Caco-2 (cell line): ENCODE data around the gene SLC2A13. TPM values are rescaled to one million over a fixed set of nuclear protein-coding genes. Genes with fewer than 3 reads are reported as not detected.

Source experiments
- BruUV-seq: library from RNA; stranded (reverse); fragments of 400-500 nt; replicated peaks from 2 replicates; lab custom pipeline; 2021; lab: Mats Ljungman, UMichigan
- CTCF ChIA-PET: fragments of 300-600 bp; sonication (Branson Sonifier 250); formaldehyde crosslinking; loops from one replicate; lab custom pipeline; 2022; ENCODE audit warnings: antibody characterized with exemption; lab: Charles Lee
- POLR2A ChIA-PET: fragments of 300-600 bp; sonication (Branson Sonifier 250); formaldehyde crosslinking; loops from one replicate; lab custom pipeline; 2022; ENCODE audit warnings: antibody characterized with exemption; lab: Charles Lee
- DNase-seq, 2 experiments: peaks; one replicate each; pipeline versions ENCODE4 v3.0.0 to v3.0.0-alpha.2; 2020 to 2022
- H3K27me3 ChIP-seq: replicated peaks from 2 replicates; pipeline ENCODE4 v1.6.0; 2011; ENCODE audit warnings: low read length; ENCODE audit not compliant: control insufficient read depth, insufficient read depth
- H3K36me3 ChIP-seq: 2 replicates; pipeline ENCODE4 v1.5.1; 2011; ENCODE audit warnings: low read length; ENCODE audit not compliant: control insufficient read depth, insufficient read depth
- H3K4me1 ChIP-seq: fragments of 250-450 bp; sonication (Bioruptor Pico); 2 replicates; pipeline ENCODE4 v1.5.1; 2020; ENCODE audit warnings: mild to moderate bottlenecking
- H3K4me3 ChIP-seq: 2 replicates; pipeline ENCODE4 v1.5.1; 2011; ENCODE audit warnings: low read depth, mild to moderate bottlenecking, control low read depth, low read length
- H3K9me3 ChIP-seq: fragments of 250-450 bp; sonication (Bioruptor Pico); 2 replicates; pipeline ENCODE4 v1.5.1; 2020; ENCODE audit warnings: mild to moderate bottlenecking, moderate library complexity
- H3K27ac Mint-ChIP-seq: one replicate; pipeline ENCODE4 v1.8.0; 2022; ENCODE audit warnings: mixed read lengths; ENCODE audit not compliant: unreplicated experiment
- H3K27me3 Mint-ChIP-seq: one replicate; pipeline ENCODE4 v1.8.0; 2022; ENCODE audit warnings: mixed read lengths; ENCODE audit not compliant: insufficient read depth, unreplicated experiment
- H3K36me3 Mint-ChIP-seq: one replicate; pipeline ENCODE4 v1.8.0; 2022; ENCODE audit warnings: mild to moderate bottlenecking, mixed read lengths; ENCODE audit not compliant: insufficient read depth, unreplicated experiment
- H3K4me1 Mint-ChIP-seq: one replicate; pipeline ENCODE4 v1.8.0; 2022; ENCODE audit warnings: low read depth, mixed read lengths; ENCODE audit not compliant: unreplicated experiment
- H3K4me3 Mint-ChIP-seq: one replicate; pipeline ENCODE4 v1.8.0; 2022; ENCODE audit warnings: mild to moderate bottlenecking, moderate library complexity, mixed read lengths; ENCODE audit not compliant: unreplicated experiment
- H3K9me3 Mint-ChIP-seq: one replicate; pipeline ENCODE4 v1.8.0; 2022; ENCODE audit warnings: mixed read lengths; ENCODE audit not compliant: unreplicated experiment
- intact Hi-C: fragments of 100-400 bp; cut with micrococcal nuclease; formaldehyde crosslinking; loops from one replicate; pipeline ENCODE4 v1.10.0; 2022; ENCODE audit not compliant: unreplicated experiment
- total RNA-seq: library from RNA; stranded (reverse); gene quantifications from 2 replicates; pipeline ENCODE4 v1.2.3, GENCODE V29; 2022
- TF ChIP-seq, protein P1 (sequence below), 2 experiments: fragments of 200-600 bp in 1 of 2; IDR thresholded peaks; 1 replicate in 1 of 2; 2 replicates in 1 of 2; pipeline versions ENCODE4 v1.5.1 to v1.8.0; 2011 to 2022; ENCODE audit warnings: antibody characterized with exemption in 1 of 2, control low read depth in 1 of 2, inconsistent platforms in 1 of 2, low read depth in 1 of 2, low read length in 1 of 2, mild to moderate bottlenecking in 1 of 2, moderate library complexity in 1 of 2; ENCODE audit not compliant: insufficient read depth in 1 of 2, severe bottlenecking in 1 of 2, unreplicated experiment in 1 of 2

Gene SLC2A13
- total RNA-seq, 1 experiment from 2014 or later: 3.0 TPM

- Histone ChIP-seq H3K9me3 (no peaks in the 10 kb centered on the region), H3K4me1 (no peaks in the 10 kb centered on the region), H3K27me3 (no peaks in the 10 kb centered on the region), H3K36me3 (no peaks in the 10 kb centered on the region), H3K4me3 (no peak overlapping the region)
- Mint-ChIP-seq H3K27ac (no peak overlapping the region), H3K27me3 (no peaks in the 10 kb centered on the region), H3K4me1 (no peaks in the 10 kb centered on the region), H3K36me3 (no peaks in the 10 kb centered on the region), H3K9me3 (no peaks in the 10 kb centered on the region), H3K4me3 (no peak overlapping the region)
- ChIA-PET CTCF (no interaction called here), POLR2A (no interaction called here)
- BruUV-seq: no TSS peak
- TF ChIP-seq, protein P1, sequence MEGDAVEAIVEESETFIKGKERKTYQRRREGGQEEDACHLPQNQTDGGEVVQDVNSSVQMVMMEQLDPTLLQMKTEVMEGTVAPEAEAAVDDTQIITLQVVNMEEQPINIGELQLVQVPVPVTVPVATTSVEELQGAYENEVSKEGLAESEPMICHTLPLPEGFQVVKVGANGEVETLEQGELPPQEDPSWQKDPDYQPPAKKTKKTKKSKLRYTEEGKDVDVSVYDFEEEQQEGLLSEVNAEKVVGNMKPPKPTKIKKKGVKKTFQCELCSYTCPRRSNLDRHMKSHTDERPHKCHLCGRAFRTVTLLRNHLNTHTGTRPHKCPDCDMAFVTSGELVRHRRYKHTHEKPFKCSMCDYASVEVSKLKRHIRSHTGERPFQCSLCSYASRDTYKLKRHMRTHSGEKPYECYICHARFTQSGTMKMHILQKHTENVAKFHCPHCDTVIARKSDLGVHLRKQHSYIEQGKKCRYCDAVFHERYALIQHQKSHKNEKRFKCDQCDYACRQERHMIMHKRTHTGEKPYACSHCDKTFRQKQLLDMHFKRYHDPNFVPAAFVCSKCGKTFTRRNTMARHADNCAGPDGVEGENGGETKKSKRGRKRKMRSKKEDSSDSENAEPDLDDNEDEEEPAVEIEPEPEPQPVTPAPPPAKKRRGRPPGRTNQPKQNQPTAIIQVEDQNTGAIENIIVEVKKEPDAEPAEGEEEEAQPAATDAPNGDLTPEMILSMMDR (IDR thresholded peaks at IDR 0.05; ENCODE audit: insufficient read depth in 1 of 2, low read depth in 1 of 2, low read length in 1 of 2, severe bottlenecking in 1 of 2, unreplicated experiment in 1 of 2): no peak
- intact Hi-C loops: no loop called here
- DNase-seq: no peak
Measured at GRCh38 chr12:40038619-40039018, 67.3 kb downstream of the SLC2A13 start.

DNA sequence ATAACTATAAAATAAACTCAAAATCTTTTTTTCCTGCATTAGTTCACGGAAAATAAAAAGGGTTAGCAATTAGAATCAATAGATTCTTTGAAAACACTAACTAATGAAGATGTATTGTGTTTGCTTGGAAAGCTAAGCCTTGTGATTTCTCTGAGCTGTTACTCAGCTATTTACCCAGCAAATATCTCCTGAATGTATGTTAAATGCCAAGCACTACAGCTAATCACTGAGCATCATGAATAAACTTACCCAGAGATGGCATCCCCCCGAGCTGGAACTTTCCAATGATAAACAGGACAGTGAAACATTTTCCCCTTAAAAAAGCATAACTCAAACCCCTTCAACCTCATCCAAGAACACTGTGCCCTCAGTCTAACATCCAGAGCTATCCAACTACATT, 71.2 kb downstream of the SLC2A13 start:
- H3K36me3 Mint-ChIP-seq: no peaks in the 10 kb centered on the region
- Histone ChIP-seq H3K36me3 (no peaks in the 10 kb centered on the region), H3K9me3 (no peaks in the 10 kb centered on the region), H3K4me3 (no peak overlapping the region), H3K4me1 (no peaks in the 10 kb centered on the region), H3K27me3 (no peaks in the 10 kb centered on the region)
- H3K9me3 Mint-ChIP-seq: no peaks in the 10 kb centered on the region
- no peaks in the 10 kb centered on the region for H3K27me3 Mint-ChIP-seq
- no peak overlapping the region for H3K27ac Mint-ChIP-seq
- intact Hi-C loops: no loop called here
- no TSS peak for BruUV-seq
- H3K4me3 Mint-ChIP-seq: no peak overlapping the region
- H3K4me1 Mint-ChIP-seq: peaks cover 7% of the 10 kb centered on the region
- no peak for DNase-seq
- ChIA-PET POLR2A (no interaction called here), CTCF (no interaction called here)
- TF ChIP-seq, protein P1 (IDR thresholded peaks at IDR 0.05; ENCODE audit: insufficient read depth in 1 of 2, low read depth in 1 of 2, low read length in 1 of 2, severe bottlenecking in 1 of 2, unreplicated experiment in 1 of 2): no peak

DNA sequence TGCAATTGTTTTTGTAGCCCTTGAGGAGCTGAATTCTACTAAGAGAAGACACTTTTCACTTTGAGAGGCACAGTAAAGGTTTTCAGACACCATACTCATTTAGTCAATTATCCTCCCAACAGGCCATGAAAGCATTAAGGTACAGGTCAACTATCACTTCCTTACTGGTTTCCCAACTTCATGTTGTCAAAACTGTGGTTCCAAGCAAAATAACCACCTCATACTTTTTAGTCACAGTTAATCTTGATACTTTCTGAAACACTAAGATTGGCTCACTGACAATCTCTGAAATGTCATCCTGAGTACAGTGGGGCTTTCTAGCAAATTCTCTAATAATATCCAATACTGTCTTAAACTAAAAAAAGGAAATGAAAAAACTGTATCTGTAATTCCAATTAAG, 71.7 kb downstream of the SLC2A13 start:
- H3K4me1 ChIP-seq: no peaks in the 10 kb centered on the region
- H3K27me3 ChIP-seq: no peaks in the 10 kb centered on the region
- no peaks in the 10 kb centered on the region for H3K36me3 ChIP-seq
- CTCF ChIA-PET: no interaction called here
- BruUV-seq: no TSS peak
- Mint-ChIP-seq H3K36me3 (no peaks in the 10 kb centered on the region), H3K4me1 (peaks cover 7% of the 10 kb centered on the region), H3K4me3 (no peak overlapping the region), H3K27me3 (no peaks in the 10 kb centered on the region), H3K27ac (no peak overlapping the region), H3K9me3 (no peaks in the 10 kb centered on the region)
- DNase-seq: no peak
- no peaks in the 10 kb centered on the region for H3K9me3 ChIP-seq
- H3K4me3 ChIP-seq: no peak overlapping the region
- intact Hi-C loops: no loop called here
- TF ChIP-seq, protein P1 (IDR thresholded peaks at IDR 0.05; ENCODE audit: insufficient read depth in 1 of 2, low read depth in 1 of 2, low read length in 1 of 2, severe bottlenecking in 1 of 2, unreplicated experiment in 1 of 2): no peak
- POLR2A ChIA-PET: no interaction called here
